ENCODE measurements around the gene SKI. TPM values are rescaled to one million over a fixed set of nuclear protein-coding genes. Genes with fewer than 3 reads are reported as not detected.

The SKI gene
- total and polyA plus RNA-seq, 2 of the 4 experiments (the other 2 are of a cell fraction) = 2.3 to 20.1 TPM

GRCh38 chr1:2348346-2349325 is 120.5 kb downstream of the SKI start:
- DNase-seq = no peak
- CTCF ChIA-PET = no interaction called here

More at GRCh38 chr1:2348346-2349325, 120.5 kb downstream of the SKI start:
- H2BK15ac ChIP-seq (ENCODE audit: low read depth, low read length) = no peak overlapping the region
- no peak overlapping the region for H3K14ac ChIP-seq (replicated peaks; ENCODE audit: low read depth, low read length)
- no peak overlapping the region for H3K18ac ChIP-seq (ENCODE audit: low read depth, low read length)
- POLR2A ChIA-PET (ENCODE audit: unreplicated experiment) = no interaction called here
- no peaks in the 10 kb centered on the region for H3K36me3 ChIP-seq (ENCODE audit: control insufficient read depth, insufficient read depth, low read length)
- ATAC-seq (ENCODE audit: low read depth) = no peak
- no peaks in the 10 kb centered on the region for H3K9me3 ChIP-seq (ENCODE audit: control insufficient read depth, insufficient read depth, low read length)
- no peaks in the 10 kb centered on the region for H3K27me3 ChIP-seq (ENCODE audit: control insufficient read depth, insufficient read depth, low read length)
- H3K9me1 ChIP-seq (ENCODE audit: insufficient read depth, low read length) = no peaks in the 10 kb centered on the region
- H4K8ac ChIP-seq (ENCODE audit: low read depth in 2 of 2, low read length in 2 of 2) = no peak overlapping the region
- H4K20me1 ChIP-seq (ENCODE audit: insufficient read depth, low read length) = no peaks in the 10 kb centered on the region
- no peak overlapping the region for H4K91ac ChIP-seq (ENCODE audit: insufficient read depth, low read depth, low read length)
- H3K79me1 ChIP-seq (ENCODE audit: low read depth in 1 of 2, low read length in 2 of 2) = no peaks in the 10 kb centered on the region
- intact Hi-C loops (cut with micrococcal nuclease) (no loop called here), in situ Hi-C loops (cut with MboI; ENCODE audit: low sequenced_read_pairs) (no loop called here), dilution Hi-C loops (cut with HindIII; ENCODE audit: low sequenced_read_pairs, unreplicated experiment) (no loop called here)
- TF ChIP-seq MAFK (IDR thresholded peaks at IDR 0.05; ENCODE audit: low read depth, low read length) (no peak), ELK1 (IDR thresholded peaks at IDR 0.05; ENCODE audit: borderline replicate concordance, low read depth, low read length) (no peak), MXI1 (IDR thresholded peaks at IDR 0.05; ENCODE audit: borderline replicate concordance, low read depth, low read length) (no peak), RFX5 (IDR thresholded peaks at IDR 0.05; ENCODE audit: low read depth, low read length) (no peak), POLR2A (IDR thresholded peaks at IDR 0.05; ENCODE audit: low read depth, low read length) (no peak)
- TF ChIP-seq, protein P1, sequence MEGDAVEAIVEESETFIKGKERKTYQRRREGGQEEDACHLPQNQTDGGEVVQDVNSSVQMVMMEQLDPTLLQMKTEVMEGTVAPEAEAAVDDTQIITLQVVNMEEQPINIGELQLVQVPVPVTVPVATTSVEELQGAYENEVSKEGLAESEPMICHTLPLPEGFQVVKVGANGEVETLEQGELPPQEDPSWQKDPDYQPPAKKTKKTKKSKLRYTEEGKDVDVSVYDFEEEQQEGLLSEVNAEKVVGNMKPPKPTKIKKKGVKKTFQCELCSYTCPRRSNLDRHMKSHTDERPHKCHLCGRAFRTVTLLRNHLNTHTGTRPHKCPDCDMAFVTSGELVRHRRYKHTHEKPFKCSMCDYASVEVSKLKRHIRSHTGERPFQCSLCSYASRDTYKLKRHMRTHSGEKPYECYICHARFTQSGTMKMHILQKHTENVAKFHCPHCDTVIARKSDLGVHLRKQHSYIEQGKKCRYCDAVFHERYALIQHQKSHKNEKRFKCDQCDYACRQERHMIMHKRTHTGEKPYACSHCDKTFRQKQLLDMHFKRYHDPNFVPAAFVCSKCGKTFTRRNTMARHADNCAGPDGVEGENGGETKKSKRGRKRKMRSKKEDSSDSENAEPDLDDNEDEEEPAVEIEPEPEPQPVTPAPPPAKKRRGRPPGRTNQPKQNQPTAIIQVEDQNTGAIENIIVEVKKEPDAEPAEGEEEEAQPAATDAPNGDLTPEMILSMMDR (conservative IDR thresholded peaks at IDR 0.05; ENCODE audit: low read depth, low read length) = no peak
- H2AFZ ChIP-seq (replicated peaks; ENCODE audit: low read length, poor library complexity) = no peak overlapping the region
- H2BK20ac ChIP-seq (ENCODE audit: low read depth, low read length) = no peak overlapping the region
- no TSS peak for BruUV-seq (replicated peaks)
- no peak overlapping the region for H2AK9ac ChIP-seq (replicated peaks; ENCODE audit: low read depth, low read length, poor library complexity)
- H3K4me1 ChIP-seq (ENCODE audit: control insufficient read depth, insufficient read depth, low read length) = no peaks in the 10 kb centered on the region
- H2BK120ac ChIP-seq (ENCODE audit: low read depth, low read length) = no peak overlapping the region
- no peak overlapping the region for H3K27ac ChIP-seq (ENCODE audit: insufficient read depth, low read length)
- no peak overlapping the region for H3K4me3 ChIP-seq (ENCODE audit: insufficient read depth, low read depth, low read length)
- H2BK5ac ChIP-seq (ENCODE audit: low read depth, low read length, poor library complexity, severe bottlenecking) = no peak overlapping the region
- 95% methylated on average over 40 of the region's 59 CpGs; no CpG with 5 or more reads in 1 of the 2 experiments for WGBS, 2 experiments (ENCODE audit: extremely low coverage in 2 of 2, insufficient read length in 1 of 2)
- no peak overlapping the region for H2AK5ac ChIP-seq (ENCODE audit: low read depth, low read length)
- H3K23ac ChIP-seq (ENCODE audit: low read depth, low read length) = no peak overlapping the region
- H3K4ac ChIP-seq (ENCODE audit: low read depth, low read length) = no peak overlapping the region
- no peak overlapping the region for H3K4me2 ChIP-seq (ENCODE audit: low read depth, low read length)
- H3K9ac ChIP-seq (ENCODE audit: low read depth, low read length) = no peak overlapping the region
- no peak overlapping the region for H4K5ac ChIP-seq (ENCODE audit: low read depth, low read length)
- H3K56ac ChIP-seq (ENCODE audit: extremely low read depth, insufficient read depth, low read length) = no peak overlapping the region
